ENCODE data around the gene LHX4. TPM values are rescaled to one million over a fixed set of nuclear protein-coding genes. Genes with fewer than 3 reads are reported as not detected.

Gene LHX4
- 0.12 TPM in 1 of 2 replicates, not detected in the other for total RNA-seq

DNA sequence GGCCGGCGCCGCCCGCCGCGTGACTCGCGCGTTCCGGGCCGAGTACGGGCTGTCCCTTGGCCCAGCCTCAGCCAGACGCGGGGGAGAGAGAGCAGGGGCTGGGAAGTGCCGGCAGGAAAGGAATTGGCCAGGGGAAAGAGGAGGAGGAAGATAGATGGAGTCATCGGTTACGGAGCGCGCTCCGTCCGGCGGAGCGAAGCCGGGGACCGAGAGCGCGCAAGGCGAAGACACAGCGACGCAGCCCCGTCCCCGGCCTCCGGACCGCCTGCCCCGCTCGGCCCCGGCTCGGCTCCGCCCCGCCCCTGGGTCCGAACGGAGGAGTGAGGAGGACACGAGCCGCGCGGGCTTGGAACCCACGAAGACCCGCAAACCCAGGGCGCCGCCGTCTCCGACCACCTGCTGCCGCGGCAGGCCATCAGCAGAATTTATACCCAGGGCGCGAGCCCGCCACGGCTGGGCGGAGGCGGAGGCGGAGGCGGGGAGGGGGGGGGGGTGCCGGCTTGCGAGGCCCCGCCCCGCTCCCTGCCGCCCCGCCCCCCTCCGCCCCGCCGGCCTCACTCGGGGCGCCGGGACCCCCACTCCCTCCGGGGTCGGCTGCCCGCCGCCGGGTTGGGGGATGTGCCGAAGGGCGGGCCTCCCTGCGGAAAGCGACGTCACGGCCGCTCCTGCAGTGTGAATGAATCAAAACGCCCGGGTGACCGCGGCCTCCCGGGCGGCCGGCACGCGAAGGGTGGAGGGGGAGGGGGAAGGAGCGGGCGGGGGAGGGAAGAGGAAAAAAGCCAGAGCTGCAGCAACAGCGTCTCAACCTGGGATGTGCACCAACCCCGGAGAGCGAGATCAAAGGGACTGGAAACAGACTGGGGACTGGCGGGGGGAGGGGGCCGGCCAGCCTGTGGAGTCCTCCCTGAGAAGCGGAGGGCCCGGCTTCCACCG is at the start of gene LHX4:
LHX4 (plus strand) TSS at position 782 of the 933 bp plus-strand sequence. CDS start 266 bp downstream, outside the sequence.

Other genes starting within 250 kb of the LHX4 start
- gene QSOX1, start 75.4 kb upstream of the LHX4 start, total RNA-seq = 367 and 1,121 TPM in 2 replicates

Data from pericardium fibroblast (primary cell).